Measurements from ENCODE around the gene ACTN4.
"Not testable (repeated sequence)": the region's sequence is repeated elsewhere in the genome, so short reads cannot be mapped to it uniquely, and the experiment has no call there.

ACTN4 gene

DNA sequence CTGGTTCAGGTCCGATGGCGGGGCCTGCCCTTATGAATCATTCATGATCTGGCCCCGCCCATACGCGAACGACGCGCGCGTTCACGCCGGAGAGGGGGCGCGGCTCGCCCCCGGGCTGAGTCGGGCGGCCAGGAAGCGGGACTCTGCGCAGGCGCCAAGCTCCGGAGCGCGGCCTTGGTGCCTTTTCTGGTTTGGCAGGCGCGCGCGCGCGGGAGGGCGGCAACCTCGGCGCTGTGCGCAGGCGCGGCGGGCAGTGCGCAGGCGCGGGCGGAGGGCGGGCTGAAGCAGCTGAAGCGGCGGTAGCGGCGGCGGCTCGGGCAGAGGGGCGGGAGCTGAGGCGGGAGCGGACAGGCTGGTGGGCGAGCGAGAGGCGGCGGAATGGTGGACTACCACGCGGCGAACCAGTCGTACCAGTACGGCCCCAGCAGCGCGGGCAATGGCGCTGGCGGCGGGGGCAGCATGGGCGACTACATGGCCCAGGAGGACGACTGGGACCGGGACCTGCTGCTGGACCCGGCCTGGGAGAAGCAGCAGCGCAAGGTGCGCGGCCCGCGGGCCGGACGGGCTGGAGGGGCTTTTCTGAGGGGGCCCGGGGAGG, at the start of gene ACTN4:
TSS of gene ACTN4 (plus strand) at position 282 of the 598 bp plus-strand sequence. CDS start at position 379, 97 bp downstream.
- peak; percentile 99 to 100 for DNase-seq

DNA sequence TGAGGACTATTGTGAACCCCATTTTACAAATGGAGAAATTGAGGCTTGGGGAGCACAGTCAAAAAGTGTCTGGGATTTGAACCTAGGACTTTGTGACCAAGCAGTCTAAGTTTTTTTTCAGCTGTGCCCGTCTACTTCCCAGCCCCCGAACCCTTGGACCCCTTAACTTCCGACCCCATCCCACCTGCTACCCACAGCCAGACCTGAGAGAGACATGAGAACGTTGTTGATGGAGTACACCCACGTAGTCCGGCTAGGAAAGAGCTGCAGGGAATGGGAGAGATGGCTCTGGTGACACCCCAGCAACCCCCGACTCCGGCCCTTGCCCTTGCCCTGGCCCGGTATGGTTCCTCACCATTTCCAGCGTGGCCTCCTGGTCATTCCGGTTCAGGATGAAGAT, 47.7 kb upstream of the ACTN4 start:
- no peak for DNase-seq

GRCh38 chr19:38602856-38603255, 44.6 kb upstream of the ACTN4 start:
- DNase-seq: not testable (repeated sequence)

DNA sequence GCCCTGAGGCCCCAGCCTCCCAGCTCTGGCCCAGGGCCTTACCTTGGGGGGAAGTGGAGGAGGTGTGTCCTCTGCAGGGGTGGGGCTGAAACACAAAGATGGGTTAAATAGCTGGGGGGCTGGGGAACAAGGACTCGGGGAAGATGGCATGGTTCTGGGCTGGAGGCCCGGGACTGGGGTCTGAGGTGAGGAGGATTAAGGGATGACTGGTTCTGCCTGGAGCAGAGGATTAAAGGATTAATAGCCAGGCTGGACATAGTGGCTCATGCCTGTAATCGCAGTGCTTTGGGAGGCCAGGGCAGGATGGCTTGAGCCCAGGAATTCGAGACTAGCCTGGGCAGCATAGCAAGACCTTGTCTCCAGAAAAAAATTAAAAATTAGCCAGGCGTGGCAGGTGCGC, 41.3 kb upstream of the ACTN4 start:
- no peak for DNase-seq

DNA sequence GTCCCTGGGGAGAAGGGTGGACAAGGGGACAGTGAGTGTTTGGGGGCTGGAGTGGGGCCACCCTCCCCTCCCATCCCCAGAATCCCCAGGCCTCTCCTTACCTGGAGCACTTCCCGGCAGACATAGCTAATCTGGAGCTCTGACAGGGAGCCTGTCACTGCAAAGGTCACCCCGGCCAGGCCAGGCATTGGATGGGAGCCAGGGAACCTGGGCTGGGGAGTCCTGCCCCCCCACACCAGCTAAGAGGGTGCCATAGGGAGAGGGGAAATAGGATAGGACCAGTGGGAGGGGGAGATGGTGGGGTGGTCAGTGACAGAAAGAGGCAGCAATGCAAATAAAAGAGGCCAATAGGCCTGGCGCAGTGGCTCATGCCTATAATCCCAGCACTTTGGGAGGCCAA, 33.2 kb upstream of the ACTN4 start:
- no peak for DNase-seq

- DNase-seq: no peak
These were observed 32.4 kb upstream of the ACTN4 start for GRCh38 chr19:38615007-38615581.

DNA sequence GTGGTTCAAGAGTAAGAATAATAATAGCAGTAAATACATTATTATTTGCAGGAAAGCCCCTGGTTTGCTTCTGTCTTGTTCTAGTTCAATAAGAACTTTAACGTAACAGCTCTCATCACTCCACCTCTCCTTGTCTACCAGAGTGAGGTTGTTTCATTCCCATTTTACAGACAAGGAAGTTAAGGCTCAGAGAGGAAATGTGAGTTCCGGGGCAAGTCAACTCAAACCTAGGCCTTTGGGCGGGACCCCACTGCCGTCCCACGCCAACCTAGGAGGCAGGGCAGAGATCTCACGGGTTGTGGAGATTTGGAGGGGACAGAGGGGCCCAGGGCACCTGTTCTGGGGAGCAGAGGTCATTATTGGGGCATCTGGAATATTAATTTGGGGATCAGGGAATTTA, 31.2 kb upstream of the ACTN4 start:
- DNase-seq: no peak

DNA sequence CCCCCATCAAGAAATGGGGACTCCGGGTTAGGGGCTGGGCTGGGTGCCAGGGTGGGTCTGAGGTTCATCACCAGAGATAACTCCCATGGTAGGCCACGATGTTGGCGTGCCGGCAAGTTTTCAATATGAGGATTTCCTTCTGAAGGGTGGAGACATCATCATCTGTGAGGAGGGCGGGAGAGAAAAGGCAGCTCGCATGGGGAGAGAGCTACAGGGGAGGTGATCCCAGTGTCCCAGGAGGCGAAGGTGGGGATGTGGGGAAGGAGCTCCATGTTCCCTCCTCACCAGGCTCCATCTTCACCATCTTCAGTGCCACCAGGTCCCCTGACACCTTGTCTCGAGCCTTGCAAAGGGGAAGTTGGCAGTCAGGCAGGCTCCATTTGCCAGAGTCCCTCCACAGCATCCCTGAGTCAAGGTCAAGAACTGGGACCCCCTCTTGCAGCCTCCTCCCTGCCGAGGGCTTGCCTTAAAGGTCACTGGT, 30.1 kb upstream of the ACTN4 start:
- DNase-seq: peak in 1 of 2 donors; percentile 13

DNA sequence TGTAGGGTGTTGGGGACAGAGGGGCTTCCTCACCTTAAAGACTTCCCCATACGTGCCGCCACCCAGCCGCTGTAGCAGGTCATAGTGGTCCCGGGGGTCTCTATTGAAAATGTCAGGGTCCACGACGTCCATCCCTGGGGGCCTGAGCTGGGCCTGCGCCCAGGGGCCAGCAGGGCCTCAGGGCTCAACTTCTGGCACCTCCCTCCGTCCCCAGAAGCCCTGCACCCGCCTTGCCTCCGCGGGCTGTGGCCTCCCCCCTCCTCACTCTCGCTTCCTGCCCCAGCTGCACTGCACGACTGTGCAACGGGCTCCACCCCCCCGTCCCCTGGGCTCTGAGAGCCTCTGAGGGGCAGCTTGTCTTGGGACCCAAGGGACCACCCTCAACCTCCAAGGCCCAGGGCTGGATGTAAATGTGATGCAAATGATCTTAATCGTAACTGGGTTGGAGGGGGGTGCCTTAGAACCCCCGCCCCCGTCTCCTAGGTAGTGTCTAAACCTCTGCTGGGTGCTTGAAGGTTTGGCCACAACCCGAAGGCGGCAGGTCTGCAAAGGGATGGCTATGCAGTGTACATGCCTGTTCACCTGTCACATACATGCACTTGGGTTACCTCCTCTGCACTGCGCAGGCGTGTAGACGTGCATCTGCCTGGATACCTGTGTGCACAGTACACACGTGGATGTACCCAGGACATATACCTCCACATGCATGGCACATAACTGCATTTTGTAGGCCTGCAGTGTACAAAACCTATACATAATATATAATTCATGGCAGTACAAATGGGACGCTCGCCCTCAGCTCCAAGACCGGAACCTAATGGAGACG, 29.5 kb upstream of the ACTN4 start, which contains the start of gene MAP4K1:
TSS of gene MAP4K1 (minus strand) at position 190 of the 826 bp plus-strand sequence. CDS start at position 132, 58 bp downstream.
- DNase-seq: peak; percentile 65 to 81

GRCh38 chr19:38618590-38619360, 28.7 kb upstream of the ACTN4 start, which contains the start of gene EIF3K:
TSS of gene EIF3K (plus strand) at chr19:38619188. CDS start at chr19:38619269, 81 bp downstream.
- DNase-seq: peak; percentile 98

GRCh38 chr19:38619361-38620174, 27.9 kb upstream of the ACTN4 start:
- no peak for DNase-seq

- DNase-seq: no peak
These were observed 22.6 kb upstream of the ACTN4 start for GRCh38 chr19:38624822-38625221.

- no peak for DNase-seq
These were observed 21.0 kb upstream of the ACTN4 start for GRCh38 chr19:38626401-38626800.

- no peak for DNase-seq
These were observed 17.9 kb upstream of the ACTN4 start for GRCh38 chr19:38629568-38629967.

DNA sequence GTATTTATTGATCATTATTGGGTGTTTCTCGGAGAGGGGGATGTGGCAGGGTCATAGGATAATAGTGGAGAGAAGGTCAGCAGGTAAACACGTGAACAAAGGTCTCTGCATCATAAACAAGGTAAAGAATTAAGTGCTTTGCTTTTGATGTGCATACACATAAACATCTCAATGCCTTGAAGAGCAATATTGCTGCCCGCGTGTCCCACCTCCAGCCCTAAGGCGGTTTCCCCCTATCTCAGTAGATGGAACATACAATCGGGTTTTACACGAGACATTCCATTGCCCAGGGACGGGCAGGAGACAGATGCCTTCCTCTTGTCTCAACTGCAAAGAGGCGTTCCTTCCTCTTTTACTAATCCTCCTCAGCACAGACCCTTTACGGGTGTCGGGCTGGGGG, 16.1 kb upstream of the ACTN4 start:
- not testable (repeated sequence) for DNase-seq

DNA sequence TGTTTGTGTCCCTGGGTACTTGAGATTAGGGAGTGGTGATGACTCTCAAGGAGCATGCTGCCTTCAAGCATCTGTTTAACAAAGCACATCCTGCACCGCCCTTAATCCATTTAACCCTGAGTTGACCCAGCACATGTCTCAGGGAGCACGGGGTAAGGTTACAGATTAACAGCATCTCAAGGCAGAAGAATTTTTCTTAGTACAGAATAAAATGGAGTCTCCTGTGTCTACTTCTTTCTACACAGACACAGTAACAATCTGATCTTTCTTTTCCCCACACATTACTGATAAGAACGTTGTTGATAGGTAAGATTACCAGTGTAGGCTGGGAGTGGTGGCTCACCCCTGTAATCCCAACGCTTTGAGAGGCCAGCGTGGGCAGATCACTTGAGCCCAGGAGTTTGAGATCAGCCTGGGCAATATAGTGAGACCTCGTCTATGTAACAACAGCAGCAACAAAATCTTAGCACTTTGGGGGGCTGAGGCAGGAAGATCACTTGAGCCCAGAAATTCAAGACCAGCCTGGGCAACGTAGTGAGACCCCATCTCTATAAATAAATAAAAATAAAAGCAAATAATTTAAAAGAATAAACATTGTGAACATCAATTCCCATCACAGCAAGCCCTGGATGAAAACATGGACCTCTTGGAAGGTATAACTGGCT, 15.5 kb upstream of the ACTN4 start:
- not testable (repeated sequence) for DNase-seq

DNA sequence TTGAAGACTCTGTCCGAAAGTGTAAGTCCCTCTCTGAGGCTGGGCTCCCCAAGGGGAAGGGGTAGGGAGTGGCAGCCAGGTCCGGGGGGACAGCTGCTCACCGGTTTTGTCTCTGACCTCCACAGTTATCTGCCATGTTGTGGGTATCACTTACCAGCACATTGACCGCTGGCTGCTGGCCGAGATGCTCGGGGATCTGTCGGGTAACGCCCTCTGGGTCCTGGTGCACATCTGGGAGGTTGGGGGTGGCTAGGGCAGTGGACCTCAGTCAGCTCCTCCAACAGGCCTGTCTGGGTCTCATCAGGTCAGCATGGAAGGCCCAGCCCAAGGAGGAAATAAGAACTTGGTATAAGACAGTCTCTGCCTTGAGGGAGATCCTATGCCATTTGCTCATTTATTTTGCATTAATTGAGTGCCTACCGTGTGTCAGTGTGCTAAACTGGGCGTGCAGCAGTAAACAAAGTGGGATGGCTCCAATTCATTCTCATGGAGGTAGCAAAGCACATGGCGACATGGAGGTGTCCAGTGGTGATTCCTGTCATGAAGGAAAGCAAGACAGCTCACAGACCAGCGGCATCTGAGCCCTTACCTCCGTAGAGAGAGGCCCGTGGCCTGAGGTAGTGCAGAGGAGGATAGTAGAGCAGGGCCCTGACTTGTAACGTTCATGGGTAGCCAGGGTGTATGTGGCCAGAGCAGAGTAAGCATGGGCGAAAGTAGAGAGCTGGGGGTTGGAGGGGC, 14.8 kb upstream of the ACTN4 start:
- no peak for DNase-seq

- DNase-seq: peak; percentile 69 to 80
These were observed 12.5 kb upstream of the ACTN4 start for GRCh38 chr19:38634757-38635482.

GRCh38 chr19:38635483-38636399, 11.7 kb upstream of the ACTN4 start:
- DNase-seq: no peak
